HG03469 (cell line): Measurements from ENCODE around the gene VEZF1.
A peak's percentile ranks its signal among the peaks of the same experiment; 100 is the strongest.

Source experiments
- ATAC-seq: cut with Tn5 transposase; IDR thresholded peaks from one replicate; pipeline ENCODE4 v1.9.1; 2021; ENCODE audit warnings: mild to moderate bottlenecking, moderate library complexity, moderate number of reproducible peaks; ENCODE audit not compliant: unreplicated experiment

Gene VEZF1, protein sequence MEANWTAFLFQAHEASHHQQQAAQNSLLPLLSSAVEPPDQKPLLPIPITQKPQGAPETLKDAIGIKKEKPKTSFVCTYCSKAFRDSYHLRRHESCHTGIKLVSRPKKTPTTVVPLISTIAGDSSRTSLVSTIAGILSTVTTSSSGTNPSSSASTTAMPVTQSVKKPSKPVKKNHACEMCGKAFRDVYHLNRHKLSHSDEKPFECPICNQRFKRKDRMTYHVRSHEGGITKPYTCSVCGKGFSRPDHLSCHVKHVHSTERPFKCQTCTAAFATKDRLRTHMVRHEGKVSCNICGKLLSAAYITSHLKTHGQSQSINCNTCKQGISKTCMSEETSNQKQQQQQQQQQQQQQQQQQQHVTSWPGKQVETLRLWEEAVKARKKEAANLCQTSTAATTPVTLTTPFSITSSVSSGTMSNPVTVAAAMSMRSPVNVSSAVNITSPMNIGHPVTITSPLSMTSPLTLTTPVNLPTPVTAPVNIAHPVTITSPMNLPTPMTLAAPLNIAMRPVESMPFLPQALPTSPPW

GRCh38 chr17:57987581-57988300, at the start of gene VEZF1:
VEZF1 (minus strand) TSS chr17:57988254; CDS start chr17:57988111, 143 bp downstream.
- ATAC-seq, result no peak

GRCh38 chr17:58032691-58033415, 44.8 kb upstream of the VEZF1 start:
- no peak for ATAC-seq

DNA sequence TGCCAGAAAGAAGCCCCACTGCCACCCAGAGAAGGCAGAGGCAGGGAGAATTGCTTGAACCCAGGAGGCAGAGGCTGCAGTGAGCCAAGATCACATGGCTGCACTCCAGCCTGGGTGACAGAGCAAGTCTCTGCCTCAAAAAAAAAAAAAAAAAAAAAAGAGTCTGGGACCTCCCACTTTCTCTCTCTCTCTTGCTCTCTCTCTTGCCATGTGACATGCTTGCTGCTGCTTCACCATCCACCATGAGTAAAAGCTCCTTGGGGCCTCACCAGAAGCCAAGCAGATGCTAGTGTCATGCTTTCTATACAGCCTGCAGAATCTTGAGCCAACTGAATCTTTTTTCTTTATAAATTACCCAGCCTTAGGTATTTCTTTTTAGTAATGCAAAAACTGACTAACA, 40.5 kb upstream of the VEZF1 start:
- no peak for ATAC-seq

DNA sequence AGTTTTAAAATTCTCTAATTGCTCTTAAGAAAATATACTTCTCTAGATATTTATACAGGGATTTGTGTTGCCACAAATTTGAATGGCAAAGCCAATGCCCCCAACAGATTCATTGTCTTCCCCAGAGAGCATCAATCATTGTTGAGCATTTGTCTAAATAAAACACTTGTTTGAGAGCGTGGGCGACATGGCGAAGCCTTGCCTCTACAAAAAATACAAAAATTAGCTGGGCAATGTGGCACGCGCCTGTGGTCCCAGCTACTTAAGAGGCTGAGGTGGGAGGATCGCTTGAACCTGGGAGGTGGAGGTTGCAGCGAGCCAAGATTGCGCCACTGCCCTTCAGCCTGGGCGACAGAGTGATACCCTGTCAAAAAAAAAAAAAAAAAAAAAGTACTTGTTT, 32.3 kb upstream of the VEZF1 start:
- ATAC-seq, result no peak

DNA sequence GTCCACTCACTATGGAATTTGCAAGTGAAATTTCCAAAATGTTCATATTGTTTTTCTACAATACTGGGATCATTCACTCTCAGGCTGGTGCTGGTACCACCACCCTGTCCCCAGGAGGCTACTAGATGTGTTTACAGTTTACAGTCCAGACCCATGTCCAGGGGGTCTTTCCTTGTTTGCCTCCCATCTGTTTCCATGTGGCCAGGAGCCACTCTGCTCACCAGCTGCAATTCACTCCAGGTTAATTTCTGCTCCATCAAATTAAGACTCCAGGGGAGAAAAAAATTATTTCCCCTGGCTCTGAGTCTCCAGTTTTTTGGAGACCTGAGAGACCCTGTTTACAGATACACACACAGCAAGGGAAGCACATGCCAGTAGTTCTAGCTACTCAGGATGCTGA, 31.5 kb upstream of the VEZF1 start:
- ATAC-seq, result no peak

- ATAC-seq, result no peak
Measured at GRCh38 chr17:58019039-58019438, 31.0 kb upstream of the VEZF1 start.

DNA sequence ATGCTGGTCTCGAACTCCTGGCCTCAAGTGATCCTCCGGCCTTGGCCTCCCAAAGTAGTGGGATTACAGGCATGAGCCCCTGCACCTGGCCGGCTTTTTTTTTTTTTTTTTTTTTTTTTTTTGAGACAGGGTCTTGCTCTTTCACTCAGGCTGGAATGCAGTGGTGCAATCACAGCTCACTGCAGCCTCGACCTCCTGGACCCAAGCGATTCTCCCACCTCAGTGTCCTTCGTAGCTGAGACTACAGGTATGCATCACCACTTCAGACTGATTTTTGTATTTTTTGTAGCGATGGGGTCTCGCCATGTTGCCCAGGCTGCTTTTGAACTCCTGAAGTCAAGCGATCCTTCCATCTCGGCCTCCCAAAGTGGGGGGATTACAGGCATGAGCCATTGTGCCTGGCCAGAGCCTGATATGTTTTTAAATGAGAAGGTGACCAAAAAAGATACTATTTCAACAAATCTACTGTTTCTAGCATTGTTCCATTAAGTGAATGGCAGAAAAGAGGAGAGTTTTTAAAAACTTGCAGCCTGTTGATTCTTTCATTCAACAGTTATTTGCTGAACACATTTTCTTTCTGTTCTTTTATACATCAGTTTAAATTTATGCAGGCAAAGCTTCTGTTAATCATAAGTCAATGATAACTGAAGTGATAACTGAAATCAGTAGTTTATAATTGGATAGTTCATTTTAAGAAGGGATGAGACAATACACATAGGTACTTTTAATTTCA, 22.2 kb upstream of the VEZF1 start:
- no peak for ATAC-seq

DNA sequence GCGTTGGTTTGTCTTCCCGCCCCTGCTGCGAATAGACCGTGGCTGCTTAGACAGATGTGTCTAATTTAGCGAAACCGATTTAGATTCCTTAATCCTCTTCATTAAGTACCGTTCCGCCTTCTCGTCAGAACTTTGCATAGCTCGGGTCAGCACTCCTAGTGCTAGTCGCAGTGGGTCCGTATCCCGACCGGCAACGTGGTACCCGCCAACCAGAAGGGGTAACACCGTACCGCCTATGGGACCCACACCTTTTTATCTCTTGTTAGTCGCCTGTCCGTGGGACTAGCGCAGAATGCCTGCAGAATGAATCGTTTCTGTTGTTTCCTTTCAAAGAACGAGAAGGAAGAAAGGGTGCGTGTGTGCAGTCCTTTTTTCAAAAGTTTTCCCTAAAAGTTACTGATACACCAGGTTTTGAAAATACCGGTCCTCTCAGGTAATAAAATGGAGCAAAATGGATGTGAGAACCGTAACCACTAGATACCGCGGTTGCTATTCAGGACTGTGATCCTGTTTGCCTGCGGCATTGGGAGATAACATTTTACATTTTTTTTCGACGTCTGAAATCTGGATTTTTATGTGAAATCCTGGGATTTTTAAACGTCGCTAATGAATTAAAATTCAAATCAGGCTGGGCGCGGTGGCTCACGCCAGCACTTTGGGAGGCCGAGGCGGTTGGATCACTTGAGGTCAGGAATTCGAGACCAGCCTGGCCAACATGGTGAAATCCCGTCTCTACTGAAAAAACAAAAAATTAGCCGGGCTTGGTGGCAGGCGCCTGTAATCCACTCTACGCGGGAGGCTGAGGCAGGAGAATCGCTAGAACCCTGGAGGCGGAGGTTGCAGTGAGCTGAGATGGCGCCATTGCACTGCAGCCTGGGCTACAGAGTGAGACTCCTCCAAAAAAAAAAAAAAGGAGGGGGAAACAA, 20.0 kb upstream of the VEZF1 start:
- no peak for ATAC-seq

- peak; percentile 56 for ATAC-seq
Measured at GRCh38 chr17:58006924-58007780, 19.1 kb upstream of the VEZF1 start, which contains the start of gene SRSF1. SRSF1 (minus strand) TSS chr17:58007246; CDS start chr17:58007137, 109 bp downstream.

GRCh38 chr17:58006560-58006923, 18.5 kb upstream of the VEZF1 start:
- no peak for ATAC-seq

- ATAC-seq, result no peak
Measured at GRCh38 chr17:58005728-58006559, 17.9 kb upstream of the VEZF1 start.

- ATAC-seq, result no peak
Measured at GRCh38 chr17:58005031-58005727, 17.1 kb upstream of the VEZF1 start.

- ATAC-seq, result no peak
Measured at GRCh38 chr17:58004060-58004459, 16.0 kb upstream of the VEZF1 start.

DNA sequence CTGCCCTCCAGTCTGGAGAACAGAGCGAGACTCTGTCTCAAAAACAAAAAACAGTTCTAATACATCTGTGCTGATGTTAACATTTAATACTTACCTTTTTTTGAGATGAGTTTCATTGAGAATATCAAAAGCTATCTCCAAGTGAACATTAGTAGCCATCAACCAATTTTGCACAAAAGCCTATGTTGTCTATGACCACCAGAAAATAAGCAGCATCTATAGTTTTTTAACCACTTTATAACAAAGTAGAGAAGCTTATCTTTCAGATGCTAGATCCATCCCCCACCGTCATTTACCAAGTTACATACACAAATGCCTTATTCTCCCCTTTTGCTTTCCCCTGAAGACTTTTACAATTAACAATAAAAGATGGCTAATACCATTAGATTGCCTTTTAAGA, 14.9 kb upstream of the VEZF1 start:
- ATAC-seq, result no peak

- ATAC-seq, result no peak
Measured at GRCh38 chr17:58002154-58002948, 14.3 kb upstream of the VEZF1 start.

GRCh38 chr17:58001461-58002124, 13.5 kb upstream of the VEZF1 start:
- ATAC-seq, result no peak
